Liver (tissue), 3 donors: Measurements from ENCODE around the gene DNAJC15.

Experiments
- CTCF ChIP-seq: fragments of 150-350 bp; IDR thresholded peaks from 2 replicates; pipeline ENCODE4 v1.5.1; 2017; ENCODE audit warnings: improper control_type of control experiment, low read depth, low read length; ENCODE audit not compliant: missing input control
- FOXA1 ChIP-seq: IDR thresholded peaks from 2 replicates; pipeline ENCODE4 v1.6.1; 2016; ENCODE audit warnings: antibody characterized with exemption
- REST ChIP-seq: IDR thresholded peaks from 2 replicates; pipeline ENCODE4 v1.6.1; 2016; ENCODE audit warnings: antibody characterized with exemption, mild to moderate bottlenecking
- TAF1 ChIP-seq: conservative IDR thresholded peaks from 2 replicates; pipeline ENCODE4 v1.6.1; 2016; ENCODE audit warnings: antibody characterized with exemption, mild to moderate bottlenecking
- ZBTB33 ChIP-seq: IDR thresholded peaks from 2 replicates; pipeline ENCODE4 v1.6.1; 2016; ENCODE audit warnings: antibody characterized with exemption
- donor health status: healthy.
- donor health status: healthy.

- TF ChIP-seq CTCF (no peak), TAF1 (no peak), ZBTB33 (no peak), FOXA1 (no peak), REST (no peak)
Measured at GRCh38 chr13:43128504-43128961, 105.1 kb downstream of the DNAJC15 start.
